HCT116 (cell line): ENCODE results near the gene TENM3.

Source experiments
- CEBPB ChIP-seq: IDR thresholded peaks from 2 replicates; pipeline ENCODE4 v1.6.1; 2012; ENCODE audit warnings: low read depth
- EZH2 ChIP-seq: fragments of 200-600 bp; sonication (generic); IDR thresholded peaks from 2 replicates; pipeline ENCODE4 v1.6.1; 2017; ENCODE audit warnings: antibody characterized with exemption, mixed run types
- POLR2A ChIP-seq: IDR thresholded peaks from 2 replicates; pipeline ENCODE4 v1.7.0; 2011; ENCODE audit warnings: borderline replicate concordance; ENCODE audit not compliant: insufficient read depth, insufficient read length; ENCODE audit errors: extremely low read depth
- POLR2AphosphoS5 ChIP-seq: IDR thresholded peaks from 2 replicates; pipeline ENCODE4 v1.6.1; 2011; ENCODE audit warnings: mild to moderate bottlenecking, low read depth, low read length, moderate library complexity
- RAD21 ChIP-seq: IDR thresholded peaks from 2 replicates; pipeline ENCODE4 v1.6.1; 2012; ENCODE audit warnings: low read depth, mild to moderate bottlenecking
- SIN3A ChIP-seq: IDR thresholded peaks from 2 replicates; pipeline ENCODE4 v1.6.1; 2012; ENCODE audit warnings: low read depth
- TCF7L2 ChIP-seq: IDR thresholded peaks from 2 replicates; pipeline ENCODE4 v1.7.0; 2011; ENCODE audit warnings: borderline replicate concordance, inconsistent platforms; ENCODE audit not compliant: insufficient read depth, insufficient read length; ENCODE audit errors: extremely low read depth
- YY1 ChIP-seq: IDR thresholded peaks from 2 replicates; pipeline ENCODE4 v1.6.1; 2011; ENCODE audit warnings: low read length, low read depth, moderate library complexity, mild to moderate bottlenecking; ENCODE audit not compliant: insufficient replicate concordance; ENCODE audit errors: extremely low read depth
- ZNF274 ChIP-seq: fragments of 200-500 bp; sonication (Bioruptor generic); IDR thresholded peaks from 2 replicates; pipeline ENCODE4 v1.6.1; 2014; ENCODE audit warnings: mild to moderate bottlenecking, low read depth, low read length, inconsistent platforms
- TF ChIP-seq, protein P1 (sequence below), 3 experiments: fragments of 200-600 bp in 1 of 3; sonication (generic) in 1 of 3; IDR thresholded peaks in 2 of 3; conservative IDR thresholded peaks in 1 of 3; 2 replicates each; pipeline ENCODE4 v1.5.1; 2012 to 2017; ENCODE audit warnings: low read depth in 2 of 3, low read length in 2 of 3, antibody characterized with exemption in 1 of 3, borderline replicate concordance in 1 of 3, control low read depth in 1 of 3, mild to moderate bottlenecking in 1 of 3, mixed read lengths in 1 of 3, mixed run types in 1 of 3, moderate library complexity in 1 of 3; ENCODE audit not compliant: insufficient read depth in 1 of 3
- TF ChIP-seq, protein P2 (sequence below): IDR thresholded peaks from 2 replicates; pipeline ENCODE4 v1.6.1; 2011; ENCODE audit warnings: mild to moderate bottlenecking, low read length, moderate library complexity; ENCODE audit not compliant: insufficient replicate concordance; ENCODE audit errors: extremely low read depth
- TF ChIP-seq, protein P3 (sequence below): IDR thresholded peaks from 2 replicates; pipeline ENCODE4 v1.6.1; 2012; ENCODE audit warnings: low read depth
- TF ChIP-seq, protein P4 (sequence below): IDR thresholded peaks from 2 replicates; pipeline ENCODE4 v1.6.1; 2012

DNA sequence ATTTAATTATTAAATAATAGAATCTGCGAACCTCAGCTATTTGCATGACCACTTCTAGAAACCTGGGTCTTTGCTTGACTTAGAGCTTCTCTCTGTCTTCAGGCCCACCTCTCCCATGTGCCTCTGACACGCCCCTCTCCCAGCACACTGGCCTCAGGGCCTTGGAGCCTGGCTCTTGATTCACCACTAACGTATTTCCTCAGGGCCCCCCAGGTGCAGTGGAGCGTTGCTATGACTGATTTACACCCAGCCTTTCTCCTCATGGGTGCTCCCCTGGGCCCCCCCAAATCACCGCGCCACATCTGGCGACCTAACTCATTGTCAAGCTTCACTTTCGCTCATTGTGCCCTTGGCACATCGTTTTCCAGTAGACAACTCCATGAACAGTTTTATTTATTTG is 37.9 kb upstream of the TENM3 start:
- TF ChIP-seq, protein P1, sequence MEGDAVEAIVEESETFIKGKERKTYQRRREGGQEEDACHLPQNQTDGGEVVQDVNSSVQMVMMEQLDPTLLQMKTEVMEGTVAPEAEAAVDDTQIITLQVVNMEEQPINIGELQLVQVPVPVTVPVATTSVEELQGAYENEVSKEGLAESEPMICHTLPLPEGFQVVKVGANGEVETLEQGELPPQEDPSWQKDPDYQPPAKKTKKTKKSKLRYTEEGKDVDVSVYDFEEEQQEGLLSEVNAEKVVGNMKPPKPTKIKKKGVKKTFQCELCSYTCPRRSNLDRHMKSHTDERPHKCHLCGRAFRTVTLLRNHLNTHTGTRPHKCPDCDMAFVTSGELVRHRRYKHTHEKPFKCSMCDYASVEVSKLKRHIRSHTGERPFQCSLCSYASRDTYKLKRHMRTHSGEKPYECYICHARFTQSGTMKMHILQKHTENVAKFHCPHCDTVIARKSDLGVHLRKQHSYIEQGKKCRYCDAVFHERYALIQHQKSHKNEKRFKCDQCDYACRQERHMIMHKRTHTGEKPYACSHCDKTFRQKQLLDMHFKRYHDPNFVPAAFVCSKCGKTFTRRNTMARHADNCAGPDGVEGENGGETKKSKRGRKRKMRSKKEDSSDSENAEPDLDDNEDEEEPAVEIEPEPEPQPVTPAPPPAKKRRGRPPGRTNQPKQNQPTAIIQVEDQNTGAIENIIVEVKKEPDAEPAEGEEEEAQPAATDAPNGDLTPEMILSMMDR (IDR thresholded peaks at IDR 0.05 in 2 of 3, conservative IDR thresholded peaks at IDR 0.05 in 1 of 3; ENCODE audit: borderline replicate concordance in 1 of 3, insufficient read depth in 1 of 3, low read depth in 2 of 3, low read length in 2 of 3): no peak
- TF ChIP-seq, protein P2, sequence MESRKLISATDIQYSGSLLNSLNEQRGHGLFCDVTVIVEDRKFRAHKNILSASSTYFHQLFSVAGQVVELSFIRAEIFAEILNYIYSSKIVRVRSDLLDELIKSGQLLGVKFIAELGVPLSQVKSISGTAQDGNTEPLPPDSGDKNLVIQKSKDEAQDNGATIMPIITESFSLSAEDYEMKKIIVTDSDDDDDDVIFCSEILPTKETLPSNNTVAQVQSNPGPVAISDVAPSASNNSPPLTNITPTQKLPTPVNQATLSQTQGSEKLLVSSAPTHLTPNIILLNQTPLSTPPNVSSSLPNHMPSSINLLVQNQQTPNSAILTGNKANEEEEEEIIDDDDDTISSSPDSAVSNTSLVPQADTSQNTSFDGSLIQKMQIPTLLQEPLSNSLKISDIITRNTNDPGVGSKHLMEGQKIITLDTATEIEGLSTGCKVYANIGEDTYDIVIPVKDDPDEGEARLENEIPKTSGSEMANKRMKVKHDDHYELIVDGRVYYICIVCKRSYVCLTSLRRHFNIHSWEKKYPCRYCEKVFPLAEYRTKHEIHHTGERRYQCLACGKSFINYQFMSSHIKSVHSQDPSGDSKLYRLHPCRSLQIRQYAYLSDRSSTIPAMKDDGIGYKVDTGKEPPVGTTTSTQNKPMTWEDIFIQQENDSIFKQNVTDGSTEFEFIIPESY: no peak
- TF ChIP-seq POLR2A (no peak), TCF7L2 (no peak), CEBPB (no peak), EZH2 (no peak), RAD21 (no peak), SIN3A (no peak), POLR2AphosphoS5 (no peak), YY1 (no peak), ZNF274 (no peak)
- TF ChIP-seq, protein P3, sequence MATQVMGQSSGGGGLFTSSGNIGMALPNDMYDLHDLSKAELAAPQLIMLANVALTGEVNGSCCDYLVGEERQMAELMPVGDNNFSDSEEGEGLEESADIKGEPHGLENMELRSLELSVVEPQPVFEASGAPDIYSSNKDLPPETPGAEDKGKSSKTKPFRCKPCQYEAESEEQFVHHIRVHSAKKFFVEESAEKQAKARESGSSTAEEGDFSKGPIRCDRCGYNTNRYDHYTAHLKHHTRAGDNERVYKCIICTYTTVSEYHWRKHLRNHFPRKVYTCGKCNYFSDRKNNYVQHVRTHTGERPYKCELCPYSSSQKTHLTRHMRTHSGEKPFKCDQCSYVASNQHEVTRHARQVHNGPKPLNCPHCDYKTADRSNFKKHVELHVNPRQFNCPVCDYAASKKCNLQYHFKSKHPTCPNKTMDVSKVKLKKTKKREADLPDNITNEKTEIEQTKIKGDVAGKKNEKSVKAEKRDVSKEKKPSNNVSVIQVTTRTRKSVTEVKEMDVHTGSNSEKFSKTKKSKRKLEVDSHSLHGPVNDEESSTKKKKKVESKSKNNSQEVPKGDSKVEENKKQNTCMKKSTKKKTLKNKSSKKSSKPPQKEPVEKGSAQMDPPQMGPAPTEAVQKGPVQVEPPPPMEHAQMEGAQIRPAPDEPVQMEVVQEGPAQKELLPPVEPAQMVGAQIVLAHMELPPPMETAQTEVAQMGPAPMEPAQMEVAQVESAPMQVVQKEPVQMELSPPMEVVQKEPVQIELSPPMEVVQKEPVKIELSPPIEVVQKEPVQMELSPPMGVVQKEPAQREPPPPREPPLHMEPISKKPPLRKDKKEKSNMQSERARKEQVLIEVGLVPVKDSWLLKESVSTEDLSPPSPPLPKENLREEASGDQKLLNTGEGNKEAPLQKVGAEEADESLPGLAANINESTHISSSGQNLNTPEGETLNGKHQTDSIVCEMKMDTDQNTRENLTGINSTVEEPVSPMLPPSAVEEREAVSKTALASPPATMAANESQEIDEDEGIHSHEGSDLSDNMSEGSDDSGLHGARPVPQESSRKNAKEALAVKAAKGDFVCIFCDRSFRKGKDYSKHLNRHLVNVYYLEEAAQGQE: no peak
- TF ChIP-seq, protein P4, sequence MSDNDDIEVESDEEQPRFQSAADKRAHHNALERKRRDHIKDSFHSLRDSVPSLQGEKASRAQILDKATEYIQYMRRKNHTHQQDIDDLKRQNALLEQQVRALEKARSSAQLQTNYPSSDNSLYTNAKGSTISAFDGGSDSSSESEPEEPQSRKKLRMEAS: no peak
